ENCODE data around the gene RFX6. TPM values are rescaled to one million over a fixed set of nuclear protein-coding genes. Genes with fewer than 3 reads are reported as not detected.

RFX6 gene
- total and polyA plus RNA-seq, 4 donors: not detected

GRCh38 chr6:116948533-116949304 lies 71.7 kb downstream of the RFX6 start:
- Histone ChIP-seq H3K4me3 (ENCODE audit: low read length in 2 of 2) (no peak overlapping the region), H3K27me3 (ENCODE audit: control insufficient read depth in 1 of 2, insufficient read depth in 2 of 2, low read length in 1 of 2) (no peaks in the 10 kb centered on the region), H3K27ac (ENCODE audit: low read depth in 1 of 2, low read length in 2 of 2) (no peak overlapping the region), H3K36me3 (ENCODE audit: control insufficient read depth in 1 of 2, insufficient read depth in 2 of 2, low read length in 1 of 2) (no peaks in the 10 kb centered on the region), H3K9me3 (ENCODE audit: control insufficient read depth, low read length) (no peaks in the 10 kb centered on the region), H3K4me1 (ENCODE audit: control insufficient read depth in 1 of 2, insufficient read depth in 2 of 2, low read length in 2 of 2) (no peaks in the 10 kb centered on the region)
- ATAC-seq (ENCODE audit: low FRiP score) (no peak), DNase-seq (no peak)
- WGBS, 2 donors: 50 to 61% methylated on average over 1 of the region's 1 CpG
- intact Hi-C loops (cut with DNase I): no loop called here

- 59 to 65% methylated on average over 2 of the region's 2 CpGs for WGBS, 2 donors
- H3K27ac ChIP-seq (ENCODE audit: low read depth in 1 of 2, low read length in 2 of 2): no peak overlapping the region
- no peak overlapping the region for H3K4me3 ChIP-seq (ENCODE audit: low read length in 2 of 2)
- no peak for ATAC-seq (ENCODE audit: low FRiP score)
- H3K4me1 ChIP-seq (ENCODE audit: control insufficient read depth in 1 of 2, insufficient read depth in 2 of 2, low read length in 2 of 2): no peaks in the 10 kb centered on the region
- H3K9me3 ChIP-seq (ENCODE audit: control insufficient read depth, low read length): no peaks in the 10 kb centered on the region
- no peaks in the 10 kb centered on the region for H3K27me3 ChIP-seq (ENCODE audit: control insufficient read depth in 1 of 2, insufficient read depth in 2 of 2, low read length in 1 of 2)
- no peak for DNase-seq
- no peaks in the 10 kb centered on the region for H3K36me3 ChIP-seq (ENCODE audit: control insufficient read depth in 1 of 2, insufficient read depth in 2 of 2, low read length in 1 of 2)
- intact Hi-C loops (cut with DNase I): no loop called here
These were observed 72.9 kb downstream of the RFX6 start for GRCh38 chr6:116949964-116950363.

GRCh38 chr6:116954335-116954734 lies 77.3 kb downstream of the RFX6 start:
- ATAC-seq (ENCODE audit: low FRiP score) (no peak), DNase-seq (no peak)
- no peak overlapping the region for H3K4me3 ChIP-seq (ENCODE audit: low read length in 2 of 2)
- WGBS, 2 donors: 23 to 31% methylated on average over 2 of the region's 2 CpGs
- intact Hi-C loops (cut with DNase I): no loop called here
- H3K36me3 ChIP-seq (ENCODE audit: control insufficient read depth in 1 of 2, insufficient read depth in 2 of 2, low read length in 1 of 2): no peaks in the 10 kb centered on the region
- no peak overlapping the region for H3K27ac ChIP-seq (ENCODE audit: low read depth in 1 of 2, low read length in 2 of 2)
- no peaks in the 10 kb centered on the region for H3K4me1 ChIP-seq (ENCODE audit: control insufficient read depth in 1 of 2, insufficient read depth in 2 of 2, low read length in 2 of 2)
- no peaks in the 10 kb centered on the region for H3K27me3 ChIP-seq (ENCODE audit: control insufficient read depth in 1 of 2, insufficient read depth in 2 of 2, low read length in 1 of 2)
- no peaks in the 10 kb centered on the region for H3K9me3 ChIP-seq (ENCODE audit: control insufficient read depth, low read length)

- Histone ChIP-seq H3K27ac (ENCODE audit: low read depth in 1 of 2, low read length in 2 of 2) (no peak overlapping the region), H3K9me3 (ENCODE audit: control insufficient read depth, low read length) (no peaks in the 10 kb centered on the region), H3K4me1 (ENCODE audit: control insufficient read depth in 1 of 2, insufficient read depth in 2 of 2, low read length in 2 of 2) (no peaks in the 10 kb centered on the region), H3K36me3 (ENCODE audit: control insufficient read depth in 1 of 2, insufficient read depth in 2 of 2, low read length in 1 of 2) (no peaks in the 10 kb centered on the region), H3K27me3 (ENCODE audit: control insufficient read depth in 1 of 2, insufficient read depth in 2 of 2, low read length in 1 of 2) (no peaks in the 10 kb centered on the region), H3K4me3 (ENCODE audit: low read length in 2 of 2) (no peak overlapping the region)
- WGBS, 2 donors: 62 to 70% methylated on average over 7 of the region's 7 CpGs
- intact Hi-C loops (cut with DNase I): no loop called here
- ATAC-seq (ENCODE audit: low FRiP score): no peak
- no peak for DNase-seq
These were observed 77.9 kb downstream of the RFX6 start for GRCh38 chr6:116954938-116955337.

- intact Hi-C loops (cut with DNase I): no loop called here
- no peak overlapping the region for H3K4me3 ChIP-seq (ENCODE audit: low read length in 2 of 2)
- H3K4me1 ChIP-seq (ENCODE audit: control insufficient read depth in 1 of 2, insufficient read depth in 2 of 2, low read length in 2 of 2): no peaks in the 10 kb centered on the region
- no peaks in the 10 kb centered on the region for H3K9me3 ChIP-seq (ENCODE audit: control insufficient read depth, low read length)
- ATAC-seq (ENCODE audit: low FRiP score): no peak
- no peak overlapping the region for H3K27ac ChIP-seq (ENCODE audit: low read depth in 1 of 2, low read length in 2 of 2)
- no peak for DNase-seq
- WGBS, 2 donors: 40% methylated on average over 7 of the region's 7 CpGs
- H3K27me3 ChIP-seq (ENCODE audit: control insufficient read depth in 1 of 2, insufficient read depth in 2 of 2, low read length in 1 of 2): no peaks in the 10 kb centered on the region
- H3K36me3 ChIP-seq (ENCODE audit: control insufficient read depth in 1 of 2, insufficient read depth in 2 of 2, low read length in 1 of 2): no peaks in the 10 kb centered on the region
These were observed 78.7 kb downstream of the RFX6 start for GRCh38 chr6:116955773-116956172.

- DNase-seq (no peak), ATAC-seq (ENCODE audit: low FRiP score) (no peak)
- H3K4me1 ChIP-seq (ENCODE audit: control insufficient read depth in 1 of 2, insufficient read depth in 2 of 2, low read length in 2 of 2): no peaks in the 10 kb centered on the region
- intact Hi-C loops (cut with DNase I): no loop called here
- no peaks in the 10 kb centered on the region for H3K36me3 ChIP-seq (ENCODE audit: control insufficient read depth in 1 of 2, insufficient read depth in 2 of 2, low read length in 1 of 2)
- no peak overlapping the region for H3K27ac ChIP-seq (ENCODE audit: low read depth in 1 of 2, low read length in 2 of 2)
- no peaks in the 10 kb centered on the region for H3K9me3 ChIP-seq (ENCODE audit: control insufficient read depth, low read length)
- 4 to 6% methylated on average over 1 of the region's 1 CpG for WGBS, 2 donors
- H3K4me3 ChIP-seq (ENCODE audit: low read length in 2 of 2): no peak overlapping the region
- H3K27me3 ChIP-seq (ENCODE audit: control insufficient read depth in 1 of 2, insufficient read depth in 2 of 2, low read length in 1 of 2): no peaks in the 10 kb centered on the region
These were observed 86.9 kb downstream of the RFX6 start for GRCh38 chr6:116963972-116964371.

GRCh38 chr6:116966675-116967576 lies 89.9 kb downstream of the RFX6 start:
- intact Hi-C loops (cut with DNase I): no loop called here
- H3K27me3 ChIP-seq (ENCODE audit: control insufficient read depth in 1 of 2, insufficient read depth in 2 of 2, low read length in 1 of 2): no peaks in the 10 kb centered on the region
- no peak overlapping the region for H3K27ac ChIP-seq (ENCODE audit: low read depth in 1 of 2, low read length in 2 of 2)
- H3K4me3 ChIP-seq (ENCODE audit: low read length in 2 of 2): no peak overlapping the region
- H3K36me3 ChIP-seq (ENCODE audit: control insufficient read depth in 1 of 2, insufficient read depth in 2 of 2, low read length in 1 of 2): no peaks in the 10 kb centered on the region
- ATAC-seq (ENCODE audit: low FRiP score) (no peak), DNase-seq (no peak)
- no peaks in the 10 kb centered on the region for H3K9me3 ChIP-seq (ENCODE audit: control insufficient read depth, low read length)
- H3K4me1 ChIP-seq (ENCODE audit: control insufficient read depth in 1 of 2, insufficient read depth in 2 of 2, low read length in 2 of 2): no peaks in the 10 kb centered on the region
- WGBS, 2 donors: 59 to 64% methylated on average over 6 of the region's 6 CpGs

- Histone ChIP-seq H3K27ac (ENCODE audit: low read depth in 1 of 2, low read length in 2 of 2) (no peak overlapping the region), H3K27me3 (ENCODE audit: control insufficient read depth in 1 of 2, insufficient read depth in 2 of 2, low read length in 1 of 2) (no peaks in the 10 kb centered on the region), H3K4me1 (ENCODE audit: control insufficient read depth in 1 of 2, insufficient read depth in 2 of 2, low read length in 2 of 2) (peaks cover 0 to 1% of the 10 kb centered on the region in 2 donors), H3K9me3 (ENCODE audit: control insufficient read depth, low read length) (peaks cover 2% of the 10 kb centered on the region), H3K36me3 (ENCODE audit: control insufficient read depth in 1 of 2, insufficient read depth in 2 of 2, low read length in 1 of 2) (no peaks in the 10 kb centered on the region), H3K4me3 (ENCODE audit: low read length in 2 of 2) (no peak overlapping the region)
- DNase-seq: no peak
- no peak for ATAC-seq (ENCODE audit: low FRiP score)
- WGBS, 2 donors: 25 to 27% methylated on average over 5 of the region's 5 CpGs
- intact Hi-C loops (cut with DNase I): no loop called here
These were observed 92.3 kb downstream of the RFX6 start for GRCh38 chr6:116969211-116969863.
